ENCODE results near the gene IAPP. TPM values are rescaled to one million over a fixed set of nuclear protein-coding genes. Genes with fewer than 3 reads are reported as not detected.

IAPP gene
- not detected for total RNA-seq

GRCh38 chr12:21372602-21373001 is at the start of gene IAPP:
Gene IAPP, plus strand, starts transcription at chr12:21372902. Its CDS starts 450 bp downstream, at chr12:21373352.
- Histone ChIP-seq H3K36me3 (no peaks in the 10 kb centered on the region), H3K4me3 (no peak within 1 kb of the TSS), H3K27me3 (replicated peaks; ENCODE audit: insufficient read depth) (no peaks in the 10 kb centered on the region), H3K27ac (no peak within 1 kb of the TSS), H3K4me1 (ENCODE audit: control insufficient read depth in 1 of 2, low read depth in 2 of 2) (no peaks in the 10 kb centered on the region), H3K9me3 (no peaks in the 10 kb centered on the region)
- TF ChIP-seq CTCF (IDR thresholded peaks at IDR 0.05): no peak
- DNase-seq (ENCODE audit: low spot score) (no peak), ATAC-seq (ENCODE audit: insufficient number of reproducible peaks, low FRiP score, low read depth) (no peak)

GRCh38 chr12:21323736-21324135 is 49.0 kb upstream of the IAPP start:
- peaks cover 12% of the 10 kb centered on the region for H3K9me3 ChIP-seq

GRCh38 chr12:21324551-21324950 is 48.2 kb upstream of the IAPP start:
- no peak for TF ChIP-seq CTCF (IDR thresholded peaks at IDR 0.05)
- Histone ChIP-seq H3K36me3 (no peaks in the 10 kb centered on the region), H3K27ac (no peak overlapping the region), H3K9me3 (peaks cover 12% of the 10 kb centered on the region), H3K27me3 (replicated peaks; ENCODE audit: insufficient read depth) (no peaks in the 10 kb centered on the region), H3K4me3 (no peak overlapping the region), H3K4me1 (ENCODE audit: control insufficient read depth in 1 of 2, low read depth in 2 of 2) (no peaks in the 10 kb centered on the region)
- DNase-seq (ENCODE audit: low spot score): no peak
- ATAC-seq (ENCODE audit: insufficient number of reproducible peaks, low FRiP score, low read depth): no peak

More at GRCh38 chr12:21323736-21324135, 49.0 kb upstream of the IAPP start:
- Histone ChIP-seq H3K27ac (no peak overlapping the region), H3K4me1 (ENCODE audit: control insufficient read depth in 1 of 2, low read depth in 2 of 2) (no peaks in the 10 kb centered on the region), H3K36me3 (no peaks in the 10 kb centered on the region), H3K27me3 (replicated peaks; ENCODE audit: insufficient read depth) (no peaks in the 10 kb centered on the region), H3K4me3 (no peak overlapping the region)
- DNase-seq (ENCODE audit: low spot score) (no peak), ATAC-seq (ENCODE audit: insufficient number of reproducible peaks, low FRiP score, low read depth) (no peak)
- no peak for TF ChIP-seq CTCF (IDR thresholded peaks at IDR 0.05)

GRCh38 chr12:21328578-21328977 is 44.1 kb upstream of the IAPP start:
- TF ChIP-seq CTCF (IDR thresholded peaks at IDR 0.05): no peak
- H3K4me1 ChIP-seq (ENCODE audit: control insufficient read depth in 1 of 2, low read depth in 2 of 2): no peaks in the 10 kb centered on the region
- no peak for DNase-seq (ENCODE audit: low spot score)
- no peak overlapping the region for H3K4me3 ChIP-seq
- no peak for ATAC-seq (ENCODE audit: insufficient number of reproducible peaks, low FRiP score, low read depth)
- no peaks in the 10 kb centered on the region for H3K27me3 ChIP-seq (replicated peaks; ENCODE audit: insufficient read depth)
- H3K9me3 ChIP-seq: peaks cover 12% of the 10 kb centered on the region
- H3K36me3 ChIP-seq: no peaks in the 10 kb centered on the region
- H3K27ac ChIP-seq: no peak overlapping the region

GRCh38 chr12:21330682-21331253 is 41.9 kb upstream of the IAPP start:
- H3K9me3 ChIP-seq: peaks cover 12% of the 10 kb centered on the region
- H3K27ac ChIP-seq: no peak overlapping the region
- no peaks in the 10 kb centered on the region for H3K27me3 ChIP-seq (replicated peaks; ENCODE audit: insufficient read depth)
- no peak for TF ChIP-seq CTCF (IDR thresholded peaks at IDR 0.05)
- ATAC-seq (ENCODE audit: insufficient number of reproducible peaks, low FRiP score, low read depth) (no peak), DNase-seq (ENCODE audit: low spot score) (no peak)
- peaks cover 3 to 5% of the 10 kb centered on the region in 2 donors for H3K4me1 ChIP-seq (ENCODE audit: control insufficient read depth in 1 of 2, low read depth in 2 of 2)
- H3K4me3 ChIP-seq: no peak overlapping the region
- no peaks in the 10 kb centered on the region for H3K36me3 ChIP-seq
